ENCODE measurements around the gene CCT5.

DNA sequence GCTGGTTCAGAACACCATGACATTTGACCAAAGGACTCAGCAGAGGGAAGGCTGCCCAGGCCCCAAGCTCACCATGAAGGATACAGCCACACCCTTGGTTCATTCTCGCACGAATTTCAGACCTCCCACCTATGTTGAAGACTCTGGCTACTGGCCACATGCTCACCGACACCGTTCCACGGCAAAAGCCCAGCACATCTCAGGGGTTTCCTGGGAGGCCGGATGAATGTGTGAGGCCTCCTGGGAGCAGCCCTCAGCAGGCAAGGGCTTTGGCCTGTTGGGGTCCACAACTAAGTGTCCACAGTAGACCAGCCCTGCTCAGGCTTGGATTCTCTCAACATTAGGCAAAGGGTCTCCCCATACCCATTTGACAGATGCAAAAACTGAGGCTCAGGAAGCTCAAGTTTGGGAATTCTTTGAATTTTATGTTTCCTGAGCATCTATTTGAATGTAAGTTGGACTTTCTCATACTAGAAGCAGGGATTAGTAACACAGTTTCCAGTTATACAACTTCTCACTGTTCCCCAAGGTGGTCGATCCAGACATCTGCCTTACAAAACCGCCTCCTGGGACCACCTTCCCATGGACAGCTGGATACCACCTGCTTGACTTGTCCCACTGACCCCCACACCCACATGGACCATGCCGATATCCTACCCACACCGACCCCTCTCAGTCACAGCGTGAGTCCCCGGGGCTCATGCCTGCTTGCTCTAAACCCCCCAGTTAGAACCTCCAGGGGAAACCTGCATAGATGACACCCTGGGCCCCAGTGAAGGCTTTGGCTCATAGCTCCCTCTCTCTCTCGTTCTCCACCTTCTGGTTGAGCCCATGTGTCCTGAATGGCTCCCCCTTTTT is 27.9 kb downstream of the CCT5 start:
- TF ChIP-seq POLR2AphosphoS5 (IDR thresholded peaks at IDR 0.05; ENCODE audit: low read depth, low read length) (no peak), TAF1 (IDR thresholded peaks at IDR 0.05; ENCODE audit: borderline replicate concordance, insufficient read depth, low read length) (no peak)
- TF ChIP-seq, protein P1, sequence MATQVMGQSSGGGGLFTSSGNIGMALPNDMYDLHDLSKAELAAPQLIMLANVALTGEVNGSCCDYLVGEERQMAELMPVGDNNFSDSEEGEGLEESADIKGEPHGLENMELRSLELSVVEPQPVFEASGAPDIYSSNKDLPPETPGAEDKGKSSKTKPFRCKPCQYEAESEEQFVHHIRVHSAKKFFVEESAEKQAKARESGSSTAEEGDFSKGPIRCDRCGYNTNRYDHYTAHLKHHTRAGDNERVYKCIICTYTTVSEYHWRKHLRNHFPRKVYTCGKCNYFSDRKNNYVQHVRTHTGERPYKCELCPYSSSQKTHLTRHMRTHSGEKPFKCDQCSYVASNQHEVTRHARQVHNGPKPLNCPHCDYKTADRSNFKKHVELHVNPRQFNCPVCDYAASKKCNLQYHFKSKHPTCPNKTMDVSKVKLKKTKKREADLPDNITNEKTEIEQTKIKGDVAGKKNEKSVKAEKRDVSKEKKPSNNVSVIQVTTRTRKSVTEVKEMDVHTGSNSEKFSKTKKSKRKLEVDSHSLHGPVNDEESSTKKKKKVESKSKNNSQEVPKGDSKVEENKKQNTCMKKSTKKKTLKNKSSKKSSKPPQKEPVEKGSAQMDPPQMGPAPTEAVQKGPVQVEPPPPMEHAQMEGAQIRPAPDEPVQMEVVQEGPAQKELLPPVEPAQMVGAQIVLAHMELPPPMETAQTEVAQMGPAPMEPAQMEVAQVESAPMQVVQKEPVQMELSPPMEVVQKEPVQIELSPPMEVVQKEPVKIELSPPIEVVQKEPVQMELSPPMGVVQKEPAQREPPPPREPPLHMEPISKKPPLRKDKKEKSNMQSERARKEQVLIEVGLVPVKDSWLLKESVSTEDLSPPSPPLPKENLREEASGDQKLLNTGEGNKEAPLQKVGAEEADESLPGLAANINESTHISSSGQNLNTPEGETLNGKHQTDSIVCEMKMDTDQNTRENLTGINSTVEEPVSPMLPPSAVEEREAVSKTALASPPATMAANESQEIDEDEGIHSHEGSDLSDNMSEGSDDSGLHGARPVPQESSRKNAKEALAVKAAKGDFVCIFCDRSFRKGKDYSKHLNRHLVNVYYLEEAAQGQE (IDR thresholded peaks at IDR 0.05; ENCODE audit: insufficient read depth in 1 of 2, low read depth in 2 of 2, low read length in 2 of 2): no peak
